Suprapubic skin (tissue), 4 donors: Measurements from ENCODE around the gene UACA. TPM values are rescaled to one million over a fixed set of nuclear protein-coding genes. Genes with fewer than 3 reads are reported as not detected.

Source experiments
- DNase-seq, 2 donors: peaks; one replicate each; pipeline ENCODE4 v3.0.0-alpha.2; 2019; ENCODE audit warnings: low spot score in 2 of 2
- H3K27ac ChIP-seq: fragments of 200-600 bp; sonication (generic); one replicate; pipeline ENCODE4 v1.5.1; 2019
- H3K27me3 ChIP-seq: fragments of 200-600 bp; sonication (generic); one replicate; pipeline ENCODE4 v1.5.1; 2019
- H3K36me3 ChIP-seq: fragments of 200-600 bp; sonication (generic); one replicate; pipeline ENCODE4 v1.5.1; 2019
- H3K4me1 ChIP-seq: fragments of 200-600 bp; sonication (generic); one replicate; pipeline ENCODE4 v1.5.1; 2019
- H3K4me3 ChIP-seq: fragments of 200-600 bp; sonication (generic); one replicate; pipeline ENCODE4 v1.5.1; 2019; ENCODE audit warnings: mild to moderate bottlenecking
- H3K9me3 ChIP-seq: fragments of 200-600 bp; sonication (generic); one replicate; pipeline ENCODE4 v1.5.1; 2019
- EP300 ChIP-seq: sonication (generic); formaldehyde crosslinking; IDR thresholded peaks from one replicate; pipeline ENCODE4 v1.6.1; 2017; ENCODE audit warnings: antibody characterized with exemption
- POLR2A ChIP-seq, 2 donors: fragments of 450-650 bp; IDR thresholded peaks; one replicate each; pipeline ENCODE4 v1.6.1; 2017; ENCODE audit warnings: antibody characterized with exemption in 2 of 2, mild to moderate bottlenecking in 2 of 2, moderate library complexity in 2 of 2
- POLR2AphosphoS5 ChIP-seq, 3 donors: sonication (generic); formaldehyde crosslinking; IDR thresholded peaks; one replicate each; pipeline ENCODE4 v1.6.1; 2017; ENCODE audit warnings: antibody characterized with exemption in 3 of 3
- WGBS: methylation state at CpG from one replicate; pipeline ENCODE4 v1.1.5; 2018; 5-methylcytosine and 5-hydroxymethylcytosine counted together
- total RNA-seq, 4 donors: library from RNA; depleted of rRNA; stranded (reverse); fragments of >200 nt; gene quantifications; one replicate each; pipeline ENCODE4 v1.1.0, GENCODE V29; 2016
- TF ChIP-seq, protein P1 (sequence below), 2 donors: fragments of 200-600 bp in 1 of 2; fragments of 450-650 bp in 1 of 2; sonication (generic) in 1 of 2; IDR thresholded peaks; one replicate each; pipeline ENCODE4 v1.5.1; 2016 to 2019; ENCODE audit warnings: antibody characterized with exemption in 2 of 2, mild to moderate bottlenecking in 1 of 2, moderate library complexity in 1 of 2

The UACA gene
- total RNA-seq, 4 donors from 2014 or later: 23.4 to 97.8 (median 27.2) TPM

DNA sequence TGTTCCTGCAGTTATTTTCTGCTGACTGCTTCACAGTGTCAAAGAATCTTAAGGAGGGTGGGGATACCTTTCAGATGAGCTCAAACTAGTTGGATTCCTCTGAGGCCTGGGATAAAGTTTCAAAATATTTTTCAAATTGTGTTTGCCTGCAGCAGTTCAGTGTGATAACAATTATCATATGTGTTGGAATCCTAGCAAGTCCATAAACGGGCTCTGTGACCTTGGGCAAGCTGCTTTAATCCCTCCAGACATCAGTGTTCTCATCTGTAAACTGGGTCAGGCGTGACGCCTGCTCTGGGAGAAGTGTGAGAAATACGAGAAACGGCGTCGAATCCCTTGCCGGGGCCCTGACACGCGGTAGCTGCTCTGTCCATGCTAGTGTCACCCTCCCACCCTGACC lies 153.5 kb downstream of the UACA start:
- no peak overlapping the region for H3K27ac ChIP-seq
- H3K4me1 ChIP-seq: peaks cover 16% of the 10 kb centered on the region
- no peak overlapping the region for H3K4me3 ChIP-seq
- DNase-seq: no peak
- H3K9me3 ChIP-seq: no peaks in the 10 kb centered on the region
- H3K36me3 ChIP-seq: no peaks in the 10 kb centered on the region
- no peaks in the 10 kb centered on the region for H3K27me3 ChIP-seq
- WGBS: 86% methylated on average over 10 of the region's 10 CpGs
- TF ChIP-seq POLR2A (IDR thresholded peaks at IDR 0.05) (no peak), POLR2AphosphoS5 (IDR thresholded peaks at IDR 0.05) (no peak), EP300 (no peak)
- TF ChIP-seq, protein P1, sequence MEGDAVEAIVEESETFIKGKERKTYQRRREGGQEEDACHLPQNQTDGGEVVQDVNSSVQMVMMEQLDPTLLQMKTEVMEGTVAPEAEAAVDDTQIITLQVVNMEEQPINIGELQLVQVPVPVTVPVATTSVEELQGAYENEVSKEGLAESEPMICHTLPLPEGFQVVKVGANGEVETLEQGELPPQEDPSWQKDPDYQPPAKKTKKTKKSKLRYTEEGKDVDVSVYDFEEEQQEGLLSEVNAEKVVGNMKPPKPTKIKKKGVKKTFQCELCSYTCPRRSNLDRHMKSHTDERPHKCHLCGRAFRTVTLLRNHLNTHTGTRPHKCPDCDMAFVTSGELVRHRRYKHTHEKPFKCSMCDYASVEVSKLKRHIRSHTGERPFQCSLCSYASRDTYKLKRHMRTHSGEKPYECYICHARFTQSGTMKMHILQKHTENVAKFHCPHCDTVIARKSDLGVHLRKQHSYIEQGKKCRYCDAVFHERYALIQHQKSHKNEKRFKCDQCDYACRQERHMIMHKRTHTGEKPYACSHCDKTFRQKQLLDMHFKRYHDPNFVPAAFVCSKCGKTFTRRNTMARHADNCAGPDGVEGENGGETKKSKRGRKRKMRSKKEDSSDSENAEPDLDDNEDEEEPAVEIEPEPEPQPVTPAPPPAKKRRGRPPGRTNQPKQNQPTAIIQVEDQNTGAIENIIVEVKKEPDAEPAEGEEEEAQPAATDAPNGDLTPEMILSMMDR (IDR thresholded peaks at IDR 0.05): no peak

DNA sequence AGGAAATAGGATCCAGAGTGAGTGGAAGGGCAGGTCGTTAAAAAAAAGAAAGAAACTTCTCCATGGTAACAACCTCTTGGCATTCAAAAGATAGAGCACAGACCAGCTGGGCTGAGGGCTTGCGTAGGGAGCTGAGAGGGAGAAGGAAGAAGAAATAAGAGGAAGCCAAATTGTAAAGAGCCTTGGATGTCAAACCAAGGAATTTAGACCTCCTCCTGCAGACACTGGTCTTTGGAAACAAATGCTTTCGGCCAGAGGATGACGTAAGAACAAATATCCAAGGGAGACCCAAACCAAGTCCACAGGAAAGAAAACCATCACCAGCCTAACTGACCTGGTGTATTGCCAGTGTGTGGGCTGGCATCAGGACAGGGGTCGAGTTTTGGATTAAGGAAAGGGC lies 155.2 kb downstream of the UACA start:
- Histone ChIP-seq H3K4me3 (no peak overlapping the region), H3K27ac (no peak overlapping the region), H3K36me3 (no peaks in the 10 kb centered on the region), H3K27me3 (no peaks in the 10 kb centered on the region), H3K9me3 (no peaks in the 10 kb centered on the region), H3K4me1 (peaks cover 23% of the 10 kb centered on the region)
- TF ChIP-seq POLR2AphosphoS5 (IDR thresholded peaks at IDR 0.05) (no peak), EP300 (no peak), POLR2A (IDR thresholded peaks at IDR 0.05) (no peak)
- TF ChIP-seq, protein P1 (IDR thresholded peaks at IDR 0.05): no peak
- no peak for DNase-seq
- 59% methylated on average over 5 of the region's 5 CpGs for WGBS

DNA sequence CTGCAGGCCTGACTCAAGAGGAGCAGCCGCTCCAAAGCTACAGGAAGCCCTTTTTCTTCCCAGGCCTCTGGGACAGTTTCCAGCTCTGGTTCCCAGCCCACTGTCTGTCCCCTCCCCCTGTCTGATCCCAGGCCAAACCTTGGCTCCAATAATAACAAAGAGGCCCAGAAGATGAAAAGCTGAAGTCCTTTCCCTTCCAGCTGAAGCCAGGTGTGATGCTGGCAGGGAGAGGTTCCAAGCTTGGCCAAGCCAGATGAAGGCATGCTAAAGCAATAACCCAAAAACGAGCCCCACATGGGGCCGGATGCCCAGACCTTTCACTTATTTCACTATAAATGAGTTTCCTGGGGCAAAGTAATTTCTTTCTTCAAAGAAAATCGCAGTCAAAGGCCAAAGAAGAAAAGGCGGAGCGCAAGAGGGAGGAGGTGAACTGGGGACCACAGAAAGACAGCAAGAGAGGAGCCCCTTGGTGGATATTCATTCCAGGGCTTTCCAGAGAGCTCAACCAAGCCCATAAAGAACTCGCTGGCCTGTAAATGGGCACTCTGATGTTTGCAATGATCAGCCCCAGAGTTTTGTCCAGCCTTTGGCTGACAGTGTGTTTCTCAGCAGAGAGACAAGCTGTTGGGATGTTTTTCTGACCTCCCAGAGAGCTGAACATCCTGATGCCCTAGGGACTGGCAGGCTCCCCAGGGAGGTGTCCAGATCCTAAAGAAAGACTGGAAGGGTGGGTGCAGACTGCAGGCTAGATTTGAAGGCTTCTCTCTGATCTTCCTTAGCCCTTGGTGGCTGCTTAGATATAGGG lies 157.6 kb downstream of the UACA start:
- WGBS: 16% methylated on average over 7 of the region's 7 CpGs
- Histone ChIP-seq H3K4me3 (no peak overlapping the region), H3K4me1 (peaks cover 23% of the 10 kb centered on the region), H3K36me3 (no peaks in the 10 kb centered on the region), H3K9me3 (no peaks in the 10 kb centered on the region), H3K27me3 (no peaks in the 10 kb centered on the region), H3K27ac (no peak overlapping the region)
- DNase-seq: no peak
- TF ChIP-seq POLR2A (IDR thresholded peaks at IDR 0.05): no peak
- TF ChIP-seq, protein P1 (IDR thresholded peaks at IDR 0.05): no peak
- no peak for TF ChIP-seq POLR2AphosphoS5 (IDR thresholded peaks at IDR 0.05)
- TF ChIP-seq EP300: no peak

DNA sequence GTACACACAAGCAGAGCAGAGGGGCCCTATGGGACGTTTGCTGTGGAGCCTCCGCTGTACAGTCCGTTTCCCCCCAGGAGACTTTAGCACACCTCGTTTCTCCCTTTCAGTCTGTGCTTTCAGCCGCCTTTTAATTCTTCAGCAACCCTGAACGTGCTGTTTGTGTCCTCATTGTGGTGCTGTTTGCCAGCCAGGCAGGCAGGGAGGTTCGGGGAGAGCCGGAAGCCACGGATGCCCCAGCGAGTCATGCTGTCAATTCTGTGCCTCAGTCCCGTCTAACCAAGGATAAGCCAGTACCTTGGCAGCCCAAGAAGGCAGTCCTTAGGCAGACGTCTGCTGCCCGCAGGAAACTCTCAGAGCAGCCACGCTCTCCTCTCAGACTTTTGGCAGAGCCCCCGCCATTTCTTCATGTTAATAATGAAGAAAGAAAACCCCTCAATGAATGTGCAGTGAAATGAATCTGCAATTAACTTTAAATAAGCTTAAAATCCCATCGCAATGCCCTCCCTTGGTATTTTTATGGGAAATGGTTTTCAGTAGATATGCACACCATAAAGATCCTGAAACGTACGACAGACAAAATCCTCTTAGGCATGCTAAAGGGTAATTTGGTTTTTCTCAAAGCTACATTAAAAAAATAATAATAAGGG lies 158.6 kb downstream of the UACA start:
- H3K36me3 ChIP-seq: no peaks in the 10 kb centered on the region
- no peaks in the 10 kb centered on the region for H3K9me3 ChIP-seq
- H3K4me3 ChIP-seq: no peak overlapping the region
- H3K27me3 ChIP-seq: no peaks in the 10 kb centered on the region
- no peak for DNase-seq
- H3K4me1 ChIP-seq: peaks cover 23% of the 10 kb centered on the region
- WGBS: 46% methylated on average over 18 of the region's 18 CpGs
- H3K27ac ChIP-seq: no peak overlapping the region
- TF ChIP-seq EP300 (no peak), POLR2AphosphoS5 (IDR thresholded peaks at IDR 0.05) (no peak)
- TF ChIP-seq, protein P1 (IDR thresholded peaks at IDR 0.05): no peak

Other genes starting within 250 kb of the UACA start
- 10 to 100 TPM in 2 of 4 donors, 1 to 10 TPM in 2; 2.4 to 15.0 (median 9.8) TPM for gene LARP6, start 90.6 kb upstream of the UACA start, total RNA-seq
- gene THAP10, start 128.9 kb upstream of the UACA start, total RNA-seq: 1 to 10 TPM in 3 of 4 donors, under 1 TPM in 1; 0.87 to 2.7 (median 1.2) TPM
- 10 to 100 TPM in 1 of 4 donors, 1 to 10 TPM in 3; 3.3 to 12.6 (median 3.6) TPM for gene LRRC49, start 129.3 kb upstream of the UACA start, total RNA-seq